HEK293T (cell line): ENCODE data around the gene TAPBPL.

Source experiments
- CTCF ChIA-PET: fragments of 350-600 bp; formaldehyde crosslinking; extraction: SDS; loops from one replicate; lab custom pipeline; 2021; ENCODE audit warnings: antibody characterized with exemption, inconsistent platforms; lab: Yijun Ruan, JAX
- POLR2A ChIA-PET: fragments of 350-600 bp; formaldehyde crosslinking; extraction: SDS; loops from one replicate; lab custom pipeline; 2020; ENCODE audit warnings: antibody characterized with exemption, inconsistent platforms; lab: Yijun Ruan, JAX
- DNase-seq: peaks from one replicate; pipeline ENCODE4 v3.0.0; 2012; ENCODE audit warnings: mixed read lengths; ENCODE audit errors: extremely low spot score
- ARNT ChIP-seq: fragments of 450-650 bp; IDR thresholded peaks from 2 replicates; pipeline ENCODE4 v1.6.1; 2017; ENCODE audit warnings: mild to moderate bottlenecking
- BHLHE40 ChIP-seq: fragments of 450-650 bp; IDR thresholded peaks from 2 replicates; pipeline ENCODE4 v1.6.1; 2016; ENCODE audit warnings: mild to moderate bottlenecking, moderate library complexity, borderline replicate concordance
- CTBP1 ChIP-seq: fragments of 450-650 bp; IDR thresholded peaks from 2 replicates; pipeline ENCODE4 v1.6.1; 2016; ENCODE audit warnings: borderline replicate concordance
- ELF4 ChIP-seq: fragments of 450-650 bp; IDR thresholded peaks from 2 replicates; pipeline ENCODE4 v1.6.1; 2017; ENCODE audit warnings: antibody characterized with exemption
- FOXA1 ChIP-seq: fragments of 450-650 bp; IDR thresholded peaks from 2 replicates; pipeline ENCODE4 v1.6.1; 2016; ENCODE audit warnings: mild to moderate bottlenecking
- FOXK2 ChIP-seq: fragments of 450-650 bp; IDR thresholded peaks from 2 replicates; pipeline ENCODE4 v1.6.1; 2016; ENCODE audit warnings: mild to moderate bottlenecking
- FOXM1 ChIP-seq: fragments of 450-650 bp; IDR thresholded peaks from 2 replicates; pipeline ENCODE4 v1.6.1; 2017; ENCODE audit warnings: mild to moderate bottlenecking, borderline replicate concordance
- HDGF ChIP-seq: fragments of 450-650 bp; IDR thresholded peaks from 2 replicates; pipeline ENCODE4 v1.6.1; 2017; ENCODE audit warnings: antibody characterized with exemption, borderline replicate concordance
- L3MBTL2 ChIP-seq: fragments of 450-650 bp; conservative IDR thresholded peaks from 2 replicates; pipeline ENCODE4 v1.6.1; 2016; ENCODE audit warnings: mild to moderate bottlenecking
- LEF1 ChIP-seq: fragments of 450-650 bp; IDR thresholded peaks from 2 replicates; pipeline ENCODE4 v1.6.1; 2017; ENCODE audit warnings: mild to moderate bottlenecking, borderline replicate concordance
- NFRKB ChIP-seq: fragments of 450-650 bp; IDR thresholded peaks from 2 replicates; pipeline ENCODE4 v1.6.1; 2016; ENCODE audit warnings: mild to moderate bottlenecking, moderate library complexity
- PKNOX1 ChIP-seq: fragments of 450-650 bp; IDR thresholded peaks from 2 replicates; pipeline ENCODE4 v1.6.1; 2016
- SP1 ChIP-seq: fragments of 450-650 bp; IDR thresholded peaks from 2 replicates; pipeline ENCODE4 v1.6.1; 2017
- SUZ12 ChIP-seq: fragments of 450-650 bp; IDR thresholded peaks from 2 replicates; pipeline ENCODE4 v1.6.1; 2016; ENCODE audit warnings: mild to moderate bottlenecking
- TARDBP ChIP-seq: fragments of 450-650 bp; IDR thresholded peaks from 2 replicates; pipeline ENCODE4 v1.6.1; 2016
- ZNF384 ChIP-seq: fragments of 450-650 bp; IDR thresholded peaks from 2 replicates; pipeline ENCODE4 v1.6.1; 2016

The TAPBPL gene

GRCh38 chr12:6450869-6451347 is 934 bp upstream of the TAPBPL start:
- DNase-seq = no peak
- TF ChIP-seq BHLHE40 (no peak), CTBP1 (no peak), FOXA1 (no peak), TARDBP (no peak), SP1 (no peak), ELF4 (no peak), ARNT (no peak), ZNF384 (no peak), SUZ12 (no peak), LEF1 (no peak), HDGF (no peak), L3MBTL2 (no peak), PKNOX1 (no peak), FOXK2 (no peak), FOXM1 (no peak), NFRKB (no peak)
- ChIA-PET CTCF (interaction anchor here (0.7 to 2.2 kb wide), 3 partner anchors 10 to 87 kb away, joined by 3 to 12 read pairs (median 4); no protein-coding TSS in a partner anchor), POLR2A (interaction anchor here (0.9 to 2.8 kb wide), 6 partner anchors 11 to 111 kb away, joined by 3 to 17 read pairs (median 6); partner anchors contain the start of genes GAPDH, MRPL51 and VAMP1)

- DNase-seq = no peak
- ChIA-PET POLR2A (interaction anchor here (0.9 to 2.8 kb wide), 8 partner anchors 10 to 126 kb away, joined by 3 to 17 read pairs (median 4); partner anchors contain the start of genes GAPDH, MRPL51 and VAMP1), CTCF (interaction anchor here (0.9 to 2.2 kb wide), 2 partner anchors 13 kb away, joined by 4 to 12 read pairs; no protein-coding TSS in a partner anchor)
- TF ChIP-seq L3MBTL2 = no peak
- no peak for TF ChIP-seq SUZ12
- no peak for TF ChIP-seq LEF1
- TF ChIP-seq NFRKB = no peak
- no peak for TF ChIP-seq ARNT
- TF ChIP-seq FOXM1 = no peak
- TF ChIP-seq CTBP1 = no peak
- no peak for TF ChIP-seq ZNF384
- TF ChIP-seq FOXK2 = no peak
- TF ChIP-seq HDGF = no peak
- TF ChIP-seq BHLHE40 = no peak
- TF ChIP-seq SP1 = no peak
- TF ChIP-seq ELF4 = no peak
- no peak for TF ChIP-seq TARDBP
- TF ChIP-seq PKNOX1 = no peak
- TF ChIP-seq FOXA1 = no peak
Observed at GRCh38 chr12:6452245-6452943, 552 bp downstream of the TAPBPL start.

- CTCF ChIA-PET = interaction anchor here (0.9 kb wide), 1 partner anchor 13 kb away, joined by 4 read pairs; no protein-coding TSS in a partner anchor
- no peak for TF ChIP-seq SP1
- TF ChIP-seq LEF1 = no peak
- TF ChIP-seq FOXA1 = no peak
- TF ChIP-seq SUZ12 = no peak
- TF ChIP-seq PKNOX1 = no peak
- TF ChIP-seq ZNF384 = no peak
- no peak for TF ChIP-seq ELF4
- TF ChIP-seq TARDBP = no peak
- no peak for TF ChIP-seq L3MBTL2
- TF ChIP-seq FOXK2 = no peak
- no peak for TF ChIP-seq NFRKB
- TF ChIP-seq HDGF = no peak
- TF ChIP-seq FOXM1 = no peak
- DNase-seq = no peak
- POLR2A ChIA-PET = interaction anchor here (0.9 to 2.8 kb wide), 4 partner anchors 11 to 126 kb away, joined by 3 to 9 read pairs (median 3); partner anchors contain the start of gene GAPDH
Observed at GRCh38 chr12:6452944-6453630, 1.2 kb downstream of the TAPBPL start.

GRCh38 chr12:6457220-6457945 is 5.5 kb downstream of the TAPBPL start:
- CTCF ChIA-PET = interaction anchor here (1.1 to 1.2 kb wide), 2 partner anchors 8 to 131 kb away, joined by 3 to 8 read pairs; no protein-coding TSS in a partner anchor
- POLR2A ChIA-PET = interaction anchor here (0.5 to 1.1 kb wide), 3 partner anchors 11 to 562 kb away, joined by 3 read pairs; partner anchors contain the start of gene VAMP1
- no peak for DNase-seq
- TF ChIP-seq L3MBTL2 (no peak), NFRKB (no peak), ARNT (no peak), LEF1 (no peak), FOXK2 (no peak)
